Pulmonary artery endothelial cell (primary cell): ENCODE results near the gene EXOSC3. TPM values are rescaled to one million over a fixed set of nuclear protein-coding genes. Genes with fewer than 3 reads are reported as not detected.
"Not testable (repeated sequence)": the region's sequence is repeated elsewhere in the genome, so short reads cannot be mapped to it uniquely, and the experiment has no call there.

Source experiments
- DNase-seq: peaks from one replicate; pipeline ENCODE4 v3.0.0-alpha.2; 2011; ENCODE audit warnings: low read depth, low spot score
- total RNA-seq: library from RNA; depleted of rRNA; stranded (reverse); fragments of >200 nt; gene quantifications from 2 replicates; pipeline ENCODE4 v1.2.3, GENCODE V29; 2014

Gene EXOSC3
- 28.7 and 57.0 TPM in 2 replicates for total RNA-seq

- peak; percentile 70 for DNase-seq
Measured at GRCh38 chr9:37784616-37785483, at the start of gene EXOSC3. EXOSC3 (minus strand) TSS chr9:37785064; CDS start chr9:37785044, 20 bp downstream.

DNA sequence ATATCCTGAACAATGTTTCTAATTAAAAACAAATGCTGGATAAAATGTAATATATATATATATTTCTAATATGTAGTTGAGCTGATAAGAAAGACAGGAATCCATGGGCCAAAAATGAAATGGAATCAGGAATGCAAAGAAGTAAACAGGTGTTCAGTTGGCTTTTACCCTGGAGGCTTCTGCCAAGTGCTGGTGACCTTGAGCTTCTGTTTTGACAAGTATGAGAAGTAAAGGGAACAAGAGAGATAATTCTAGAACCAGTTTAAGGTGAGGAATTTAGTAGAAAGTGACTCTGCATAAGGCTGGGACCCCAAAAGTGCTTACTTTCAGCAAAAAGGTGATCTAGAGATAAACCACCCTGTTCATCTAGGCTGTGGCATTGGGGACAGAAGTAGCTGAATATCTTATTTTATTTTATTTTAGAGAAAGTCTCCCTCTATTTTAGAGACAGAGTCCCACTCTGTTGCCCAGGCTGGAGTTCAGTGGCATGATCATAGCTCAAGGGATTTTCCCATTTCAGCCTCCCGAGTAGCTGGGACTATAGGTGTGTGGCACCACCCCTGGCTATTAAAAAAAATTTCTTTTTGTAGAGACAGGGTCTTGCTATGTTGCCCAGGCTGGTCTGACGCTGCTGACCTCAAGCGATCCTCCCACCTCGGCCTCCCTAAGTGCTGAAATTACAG is 42.8 kb upstream of the EXOSC3 start:
- no peak for DNase-seq

- DNase-seq: not testable (repeated sequence)
Measured at GRCh38 chr9:37825174-37825573, 40.3 kb upstream of the EXOSC3 start.

GRCh38 chr9:37820142-37820541 is 35.3 kb upstream of the EXOSC3 start:
- DNase-seq: no peak

DNA sequence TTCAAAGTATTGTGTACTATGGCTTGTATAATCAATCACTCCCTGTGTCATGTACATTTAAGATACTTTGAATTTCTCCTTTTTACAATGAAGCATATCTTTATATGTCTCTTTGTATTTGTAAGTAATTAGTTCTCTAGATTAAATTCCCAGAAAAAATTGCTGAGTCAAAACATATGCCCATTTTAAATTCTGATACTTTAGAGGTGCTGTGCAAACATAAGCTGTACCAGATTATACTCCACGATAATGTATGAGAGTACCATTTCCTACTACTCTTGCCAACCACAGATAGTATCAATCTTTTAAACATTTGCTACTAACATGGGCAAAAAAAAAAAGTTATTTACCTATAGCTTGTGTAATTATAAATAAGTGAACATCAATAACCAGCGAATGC is 34.0 kb upstream of the EXOSC3 start:
- no peak for DNase-seq

- no peak for DNase-seq
Measured at GRCh38 chr9:37812773-37813379, 28.0 kb upstream of the EXOSC3 start.

GRCh38 chr9:37811906-37812476 is 27.1 kb upstream of the EXOSC3 start:
- DNase-seq: no peak

GRCh38 chr9:37809676-37810075 is 24.8 kb upstream of the EXOSC3 start:
- DNase-seq: not testable (repeated sequence)

- DNase-seq: no peak
Measured at GRCh38 chr9:37806271-37806670, 21.4 kb upstream of the EXOSC3 start.

DNA sequence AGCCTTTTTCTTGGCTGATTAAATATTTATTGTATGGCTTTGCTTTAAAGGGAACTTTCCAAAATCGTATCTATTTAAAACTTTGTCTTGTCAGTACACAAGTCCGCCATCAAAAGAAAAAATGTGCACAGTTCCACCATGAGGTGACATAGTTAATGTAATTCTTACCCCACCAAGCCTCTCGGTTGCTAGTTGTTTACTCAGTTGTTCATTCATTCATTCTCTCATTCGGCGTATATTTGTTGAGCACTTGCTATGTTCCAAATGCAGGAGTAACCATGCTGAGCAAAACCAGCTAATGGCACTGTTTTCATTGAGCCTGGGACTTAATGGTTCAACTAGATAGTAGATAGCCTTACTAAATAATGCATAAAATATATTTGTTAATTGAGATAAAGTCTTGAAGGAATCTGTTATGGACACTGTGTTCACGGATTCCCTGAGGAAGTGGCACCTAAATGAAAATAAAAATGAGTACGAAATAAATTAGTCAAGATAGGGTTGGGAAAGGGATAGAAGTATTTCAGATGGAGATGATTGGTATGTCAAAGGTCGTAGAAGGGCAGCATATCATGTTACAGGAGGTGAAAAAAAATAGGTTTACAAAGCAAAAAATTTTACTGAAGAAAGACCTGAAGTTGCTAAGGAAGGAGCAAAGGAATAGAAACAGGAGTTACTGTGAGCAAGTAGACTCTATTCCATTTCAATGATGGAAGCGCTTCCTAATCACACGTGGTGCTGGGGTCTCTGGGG is 17.3 kb upstream of the EXOSC3 start:
- DNase-seq: no peak

GRCh38 chr9:37801287-37801850 is 16.5 kb upstream of the EXOSC3 start:
- no peak for DNase-seq

DNA sequence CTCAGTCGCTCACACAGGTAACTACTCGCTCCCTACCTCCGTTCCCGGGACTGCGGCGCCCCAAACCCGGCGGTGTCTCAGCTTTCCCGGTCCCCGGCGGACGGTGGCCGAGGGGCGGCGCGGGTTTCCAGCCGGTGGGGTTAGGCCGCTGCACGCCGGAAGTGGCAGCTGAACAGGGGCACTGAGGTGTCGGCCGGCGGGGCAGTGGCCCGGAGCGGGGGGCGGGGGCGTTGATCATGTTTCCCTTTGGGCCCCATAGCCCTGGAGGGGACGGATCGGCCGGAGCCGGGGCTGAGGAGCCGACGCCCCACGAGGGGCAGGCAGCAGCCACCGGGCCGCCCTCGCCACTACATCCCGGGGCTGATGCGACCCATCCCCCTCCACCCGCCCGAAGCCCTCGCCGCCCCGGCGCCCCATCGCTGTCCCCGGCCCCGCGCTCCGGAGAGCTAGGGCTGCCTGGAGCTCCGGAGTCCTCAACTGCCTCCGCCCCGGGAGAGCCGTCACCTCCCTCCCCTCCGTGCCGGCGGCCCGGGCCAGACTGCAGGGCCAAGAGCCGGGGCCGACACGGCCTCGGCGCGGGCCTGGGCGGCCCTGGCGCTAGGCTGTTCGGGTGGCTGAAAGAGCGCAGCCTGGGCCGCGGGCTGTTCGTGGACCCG is 15.9 kb upstream of the EXOSC3 start, which contains the start of gene DCAF10:
DCAF10 (plus strand) TSS at position 167 of the 656 bp plus-strand sequence; CDS start at position 237, 70 bp downstream.
- peak; percentile 36 for DNase-seq

- no peak for DNase-seq
Measured at GRCh38 chr9:37798677-37799076, 13.8 kb upstream of the EXOSC3 start.

- DNase-seq: no peak
Measured at GRCh38 chr9:37796232-37796631, 11.4 kb upstream of the EXOSC3 start.

DNA sequence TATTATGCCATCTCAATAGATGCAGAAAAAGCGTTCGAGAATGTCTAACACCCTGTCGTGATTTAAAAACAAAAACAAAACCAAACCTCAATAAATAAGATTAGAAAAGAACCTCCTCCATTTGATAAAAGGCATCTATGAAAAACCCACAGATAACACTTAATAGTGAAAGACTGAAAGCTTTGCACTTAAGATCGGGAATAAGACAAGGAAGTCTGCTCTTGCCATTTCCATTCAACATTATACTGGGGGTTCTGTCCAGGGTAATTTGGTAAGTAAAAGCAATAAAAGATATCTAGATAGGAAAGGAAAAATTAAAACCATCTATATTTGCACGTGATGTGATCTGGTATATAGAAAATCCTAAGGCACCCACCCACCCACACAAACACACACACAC is 7.3 kb upstream of the EXOSC3 start:
- no peak for DNase-seq

GRCh38 chr9:37790096-37790495 is 5.2 kb upstream of the EXOSC3 start:
- no peak for DNase-seq

GRCh38 chr9:37788332-37788731 is 3.5 kb upstream of the EXOSC3 start:
- no peak for DNase-seq

GRCh38 chr9:37787059-37787458 is 2.2 kb upstream of the EXOSC3 start:
- DNase-seq: no peak

GRCh38 chr9:37784291-37784615 is 611 bp downstream of the EXOSC3 start:
- no peak for DNase-seq

- DNase-seq: no peak
Measured at GRCh38 chr9:37778534-37778933, 6.3 kb downstream of the EXOSC3 start.
